SKM-1 (cell line): ENCODE results near the gene CAPNS2.

Experiments used
- DNase-seq: peaks from one replicate; lab custom pipeline; 2025; ENCODE audit not compliant: unreplicated experiment; lab: John Stamatoyannopoulos, UW

CAPNS2 gene

GRCh38 chr16:55566432-55567175 is at the start of gene CAPNS2:
Gene CAPNS2 (plus strand): TSS chr16:55566684. CDS start chr16:55566757, 73 bp downstream.
- no peak for DNase-seq

GRCh38 chr16:55521792-55522191 is 44.7 kb upstream of the CAPNS2 start:
- DNase-seq: no peak

GRCh38 chr16:55526441-55526840 is 40.0 kb upstream of the CAPNS2 start:
- DNase-seq: no peak

- DNase-seq: no peak
These were observed 38.6 kb upstream of the CAPNS2 start for GRCh38 chr16:55527885-55528284.

GRCh38 chr16:55529018-55529417 is 37.5 kb upstream of the CAPNS2 start:
- no peak for DNase-seq

GRCh38 chr16:55530316-55530856 is 36.1 kb upstream of the CAPNS2 start:
- no peak for DNase-seq

GRCh38 chr16:55532227-55532626 is 34.3 kb upstream of the CAPNS2 start:
- no peak for DNase-seq

GRCh38 chr16:55534756-55535155 is 31.7 kb upstream of the CAPNS2 start:
- no peak for DNase-seq

GRCh38 chr16:55539049-55539448 is 27.4 kb upstream of the CAPNS2 start:
- DNase-seq: peak; percentile 67

GRCh38 chr16:55539488-55539887 is 27.0 kb upstream of the CAPNS2 start:
- no peak for DNase-seq

- no peak for DNase-seq
These were observed 26.3 kb upstream of the CAPNS2 start for GRCh38 chr16:55540221-55540620.

- DNase-seq: no peak
These were observed 23.9 kb upstream of the CAPNS2 start for GRCh38 chr16:55542459-55543082.

- no peak for DNase-seq
These were observed 23.0 kb upstream of the CAPNS2 start for GRCh38 chr16:55543472-55543871.

GRCh38 chr16:55552621-55553020 is 13.9 kb upstream of the CAPNS2 start:
- no peak for DNase-seq

GRCh38 chr16:55555436-55555835 is 11.0 kb upstream of the CAPNS2 start:
- DNase-seq: no peak

GRCh38 chr16:55557186-55557585 is 9.3 kb upstream of the CAPNS2 start:
- no peak for DNase-seq

GRCh38 chr16:55559233-55559632 is 7.3 kb upstream of the CAPNS2 start:
- no peak for DNase-seq

- DNase-seq: no peak
These were observed 6.5 kb upstream of the CAPNS2 start for GRCh38 chr16:55559933-55560516.

GRCh38 chr16:55561319-55561848 is 5.1 kb upstream of the CAPNS2 start:
- no peak for DNase-seq

GRCh38 chr16:55562936-55563335 is 3.5 kb upstream of the CAPNS2 start:
- DNase-seq: no peak

- no peak for DNase-seq
These were observed 2.7 kb upstream of the CAPNS2 start for GRCh38 chr16:55563797-55564196.

GRCh38 chr16:55565086-55565485 is 1.4 kb upstream of the CAPNS2 start:
- DNase-seq: no peak
